Measurements from ENCODE around the gene GNA12.

The GNA12 gene

DNA sequence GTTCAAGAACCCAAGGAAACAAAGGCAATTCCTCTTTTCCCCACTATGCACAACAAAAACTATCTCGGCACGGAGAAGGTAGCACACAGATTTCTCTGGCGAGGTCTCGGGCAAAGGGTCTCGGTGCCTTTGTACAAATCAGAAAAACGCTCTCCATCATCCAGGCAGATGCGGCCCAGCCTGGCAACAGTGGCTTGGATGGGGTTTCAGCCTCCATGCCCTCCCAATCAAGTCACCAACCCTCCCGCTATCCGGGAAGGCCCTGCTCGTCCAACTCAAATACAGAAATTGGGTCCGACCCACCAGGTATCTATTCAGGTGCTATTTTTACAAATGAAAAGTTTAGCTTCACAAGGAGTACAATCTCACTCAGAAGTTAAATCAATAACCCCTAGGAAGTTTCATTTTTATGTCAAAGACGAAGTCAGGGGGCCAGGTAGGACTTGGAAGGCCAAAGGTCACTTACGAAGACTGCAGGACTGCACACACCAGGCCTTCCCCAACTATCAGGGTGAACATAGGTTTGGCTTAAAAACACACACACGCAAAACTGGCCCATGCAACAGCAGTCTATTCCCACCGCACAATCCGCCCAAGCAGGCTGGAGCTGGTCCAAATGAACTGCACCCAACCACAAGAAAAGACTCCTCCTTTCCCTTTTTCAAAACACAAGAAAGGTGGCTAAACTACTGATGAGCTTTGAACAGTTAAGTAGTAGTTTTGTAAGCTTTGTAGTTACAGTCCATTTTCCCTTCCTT lies 43.0 kb downstream of the GNA12 start:
- DNase-seq = no peak

DNA sequence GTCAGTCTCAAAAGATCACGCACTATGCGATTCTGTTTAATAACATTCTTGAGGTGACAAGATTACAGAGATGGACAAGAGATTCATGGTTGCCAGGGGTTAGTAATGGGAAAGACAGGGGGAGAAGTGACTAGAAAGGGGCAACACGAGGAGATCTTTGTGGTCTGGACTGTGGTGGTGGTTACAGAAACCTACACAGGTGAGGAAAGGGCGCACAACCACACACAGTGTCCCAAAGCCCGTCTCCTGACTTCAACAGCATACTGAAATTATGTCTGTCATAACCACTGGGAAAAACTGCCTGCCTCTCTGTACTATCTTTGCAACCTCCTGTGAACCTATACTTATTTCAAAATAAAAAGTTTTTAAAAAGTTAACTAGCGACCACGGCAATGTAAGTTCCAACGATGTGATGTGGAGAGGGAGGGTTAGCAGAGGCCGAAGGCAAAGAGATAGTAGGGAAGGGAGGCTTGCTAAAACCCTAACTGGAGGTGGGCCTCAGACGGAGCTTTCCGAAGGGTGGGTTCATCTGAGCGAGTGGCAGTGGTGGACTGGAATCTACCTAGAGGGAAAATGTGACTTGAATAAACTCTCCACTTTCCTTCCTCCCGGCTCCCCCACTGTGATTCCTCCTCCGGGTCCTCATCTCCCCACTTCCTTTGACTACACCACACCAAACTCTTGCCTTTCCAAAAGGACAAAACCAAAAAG lies 43.7 kb downstream of the GNA12 start:
- no peak for DNase-seq

DNA sequence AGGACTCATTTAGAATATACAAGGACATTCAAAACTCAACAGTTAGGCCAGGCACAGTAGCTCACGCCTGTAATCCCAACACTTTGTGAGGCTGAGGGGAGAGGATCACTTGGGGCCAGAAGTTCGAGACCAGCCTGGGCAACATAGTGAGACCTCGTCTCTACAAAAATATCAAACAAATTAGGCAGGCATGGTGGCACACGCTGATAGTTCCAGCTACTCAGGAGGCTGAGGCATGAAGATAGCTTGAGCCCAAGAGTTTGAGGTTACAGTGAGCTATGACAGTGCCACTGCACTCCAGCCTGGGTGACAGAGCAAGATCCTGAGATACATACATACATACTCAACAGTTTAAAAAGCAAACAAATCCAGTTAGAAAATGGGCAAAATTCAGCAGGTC lies 44.9 kb downstream of the GNA12 start:
- DNase-seq = no peak

- DNase-seq = no peak
Measured at GRCh38 chr7:2798669-2799068, 45.4 kb downstream of the GNA12 start.

DNA sequence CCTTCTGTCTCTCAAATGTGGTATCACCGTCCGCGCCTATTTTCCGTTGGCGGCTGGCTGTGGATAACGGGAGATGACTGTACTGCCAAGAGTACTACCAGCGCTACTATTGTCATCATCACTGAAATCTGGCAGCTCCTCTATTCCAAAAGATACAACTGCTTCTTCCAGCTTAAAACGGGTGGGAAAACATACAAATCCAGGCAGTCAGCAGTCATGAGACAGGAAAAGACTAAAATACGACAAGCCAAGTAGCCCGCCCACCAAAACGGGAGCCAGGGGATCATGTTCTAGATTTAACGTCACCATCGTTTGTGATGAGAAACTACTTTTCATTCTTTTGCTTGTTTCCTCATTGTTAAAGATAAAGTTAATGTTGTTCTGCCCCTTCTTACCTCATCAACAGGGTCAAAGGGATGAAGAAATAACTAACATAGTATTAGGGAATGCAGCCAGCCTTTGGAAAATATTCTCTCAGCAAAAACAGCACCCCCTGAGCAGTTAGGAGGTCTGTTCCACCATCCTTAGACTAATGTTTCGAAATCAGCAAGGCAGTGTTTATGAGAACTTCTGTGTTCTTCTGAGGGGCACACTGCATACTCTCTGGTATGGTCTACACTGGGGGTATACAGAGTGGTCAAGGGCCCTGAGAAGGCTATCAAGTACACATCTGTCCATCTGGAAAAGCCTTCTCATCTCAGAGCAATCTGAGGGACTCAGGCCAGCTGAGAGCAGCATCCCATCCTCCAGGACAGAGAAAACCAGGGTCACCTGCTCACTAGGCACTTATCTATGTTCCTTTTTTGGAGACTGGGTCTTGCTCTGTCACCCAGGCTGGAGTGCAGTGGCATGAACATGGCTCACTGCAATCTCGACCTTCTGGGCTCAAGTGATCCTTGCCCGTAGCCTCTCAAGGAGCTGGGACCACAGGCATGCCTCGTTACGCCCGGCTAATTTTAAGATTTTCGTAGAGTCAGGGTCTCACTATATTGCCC lies 47.5 kb downstream of the GNA12 start:
- DNase-seq = no peak

GRCh38 chr7:2795906-2796305 lies 48.2 kb downstream of the GNA12 start:
- no peak for DNase-seq

GRCh38 chr7:2794836-2795636 lies 49.1 kb downstream of the GNA12 start:
- no peak for DNase-seq

DNA sequence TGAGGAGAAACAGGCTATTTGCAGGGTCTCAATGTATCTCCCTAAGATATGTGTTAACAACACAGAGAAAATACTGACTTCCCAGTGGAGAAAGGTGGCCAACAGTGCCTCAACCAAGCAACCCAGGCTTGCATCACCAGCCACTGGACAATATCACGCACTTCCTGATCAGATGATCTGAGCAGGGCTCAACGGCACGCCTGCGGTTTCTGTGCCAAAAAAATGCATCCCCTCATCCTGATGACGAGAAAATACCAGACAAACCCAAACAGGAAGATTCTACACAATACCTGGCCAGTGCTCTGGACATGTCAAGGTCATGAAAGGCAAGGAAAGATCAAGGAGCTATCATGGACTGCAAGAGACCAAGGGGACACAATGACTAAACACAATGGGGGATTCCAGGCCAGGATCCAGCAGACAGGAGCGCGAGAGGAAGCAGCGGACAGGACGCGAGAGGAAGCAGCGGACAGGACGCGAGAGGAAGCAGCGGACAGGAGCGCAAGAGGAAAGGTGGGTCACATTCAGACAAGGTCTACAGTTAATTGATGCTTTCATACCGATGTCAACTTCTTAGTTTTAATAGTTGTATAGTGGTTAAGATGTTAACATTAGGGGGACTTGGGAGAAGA lies 51.1 kb downstream of the GNA12 start:
- DNase-seq = no peak

DNA sequence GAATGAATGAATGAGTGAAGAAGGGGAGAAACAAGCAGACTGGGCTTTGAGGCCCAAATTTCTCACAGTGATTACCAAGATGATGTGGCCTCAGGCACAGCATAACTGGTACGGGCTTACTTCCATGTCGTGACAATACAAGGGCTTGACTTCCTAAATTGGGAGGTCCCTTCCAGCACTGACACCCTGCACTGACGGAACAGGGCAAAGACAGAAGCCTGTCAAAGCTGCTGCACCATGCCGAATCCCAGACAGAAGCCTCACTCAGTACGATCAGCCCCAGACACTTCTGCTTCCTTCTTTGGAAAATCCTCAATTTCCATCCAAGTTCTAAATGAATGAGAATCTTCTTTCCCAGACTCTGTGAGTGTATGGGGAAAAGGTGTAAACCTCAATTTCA lies 51.9 kb downstream of the GNA12 start:
- no peak for DNase-seq

DNA sequence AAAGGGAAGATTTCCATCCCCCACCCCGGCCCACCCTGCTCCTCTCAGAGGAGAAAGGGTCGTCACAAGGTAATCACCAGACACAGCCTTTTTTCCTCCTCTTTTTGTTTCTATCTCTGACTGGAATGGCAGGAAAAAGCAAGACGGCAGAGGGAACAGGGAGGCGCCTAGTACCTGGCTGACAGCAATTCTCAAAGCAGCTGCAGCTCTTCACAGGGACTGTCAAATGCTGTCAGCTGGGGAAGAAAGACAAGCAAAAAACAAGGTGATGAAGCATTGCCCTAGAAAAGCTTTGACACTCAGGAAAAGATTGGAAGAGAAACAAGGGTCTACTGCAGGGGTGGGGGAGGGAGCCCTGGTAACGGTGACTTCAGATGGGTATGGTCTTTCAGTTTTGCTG lies 52.7 kb downstream of the GNA12 start:
- DNase-seq = no peak

GRCh38 chr7:2787251-2787951 lies 56.7 kb downstream of the GNA12 start:
- DNase-seq = no peak

GRCh38 chr7:2786607-2787116 lies 57.4 kb downstream of the GNA12 start:
- no peak for DNase-seq

DNA sequence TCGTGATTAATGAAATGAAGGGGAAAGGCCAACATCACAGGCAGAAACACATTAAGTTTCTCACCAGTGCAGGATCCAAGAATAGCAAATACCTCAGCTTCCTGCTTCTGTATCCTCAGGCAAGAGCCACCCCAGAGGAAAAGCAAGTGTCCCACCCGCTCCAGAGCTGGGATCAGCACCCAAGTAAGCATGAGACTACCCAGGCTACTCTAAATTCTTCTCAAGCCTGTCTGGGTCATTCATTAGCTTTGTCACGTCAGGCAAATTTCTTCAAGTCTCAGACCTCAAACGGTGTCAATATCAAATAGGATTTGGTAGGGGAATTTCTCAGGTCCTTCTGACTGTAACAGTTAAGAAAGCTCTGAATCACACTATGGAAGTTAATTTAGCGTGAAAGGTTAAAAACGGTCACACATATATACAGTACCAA lies 59.0 kb downstream of the GNA12 start:
- DNase-seq = no peak

DNA sequence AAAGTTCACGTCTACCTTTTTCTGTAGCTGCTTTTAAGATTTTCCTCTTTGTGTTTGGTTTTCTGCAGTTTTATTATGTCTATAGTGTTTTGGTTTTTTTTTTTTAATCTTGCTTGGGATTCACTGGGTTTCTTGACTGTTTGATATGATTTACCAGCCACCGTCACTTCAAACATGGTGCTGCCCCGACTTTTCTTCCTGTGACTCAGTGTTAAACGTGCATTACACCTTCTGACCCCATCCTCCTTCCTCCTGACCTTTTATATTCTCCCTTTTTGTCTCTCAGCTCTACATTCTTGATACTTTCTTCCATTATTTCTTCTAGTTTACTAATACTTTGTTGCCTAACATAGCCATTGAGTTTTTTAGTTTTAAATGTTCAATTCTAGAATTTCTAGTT lies 61.5 kb downstream of the GNA12 start:
- no peak for DNase-seq

GRCh38 chr7:2782121-2782520 lies 62.0 kb downstream of the GNA12 start:
- no peak for DNase-seq

DNA sequence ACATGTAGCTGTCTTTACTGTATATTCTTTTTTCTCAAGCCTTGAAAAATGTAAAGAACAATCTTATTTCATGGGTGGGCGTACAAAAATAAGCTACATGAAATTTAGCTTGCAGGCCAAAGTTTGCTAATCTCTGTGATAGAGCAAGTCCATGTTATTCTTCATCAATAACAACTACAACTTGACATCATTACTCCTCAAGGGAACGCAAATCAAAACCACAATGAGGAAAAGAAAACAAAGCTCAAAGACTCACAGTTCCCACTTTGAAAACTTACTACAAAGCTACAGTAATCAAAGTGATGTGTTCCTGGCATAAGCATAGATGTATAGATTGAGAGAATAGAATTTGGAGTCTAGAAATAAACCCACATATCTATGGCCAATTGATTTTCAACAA lies 62.5 kb downstream of the GNA12 start:
- DNase-seq = no peak

- no peak for DNase-seq
Measured at GRCh38 chr7:2779051-2779450, 65.1 kb downstream of the GNA12 start.

GRCh38 chr7:2777898-2778535 lies 66.1 kb downstream of the GNA12 start:
- no peak for DNase-seq

DNA sequence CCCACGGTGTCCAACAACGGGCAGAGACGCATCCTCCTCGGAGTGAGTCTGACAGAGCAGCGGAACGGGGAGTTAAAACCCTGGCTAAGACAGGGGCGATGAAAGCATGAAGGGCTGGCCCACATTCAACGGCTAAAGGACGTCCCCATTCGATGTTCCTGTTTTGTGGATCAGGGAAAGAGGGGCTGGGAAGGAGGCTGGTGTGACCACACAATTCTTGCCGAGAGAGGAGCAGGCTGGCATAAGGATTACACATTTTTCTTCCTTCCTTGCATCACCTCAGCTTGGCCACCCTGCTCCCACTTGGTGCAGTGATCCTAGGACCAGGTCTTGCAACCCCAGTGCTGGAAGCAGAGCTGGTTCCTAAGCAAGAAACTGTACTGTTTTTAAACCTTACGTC lies 67.7 kb downstream of the GNA12 start:
- DNase-seq = no peak

DNA sequence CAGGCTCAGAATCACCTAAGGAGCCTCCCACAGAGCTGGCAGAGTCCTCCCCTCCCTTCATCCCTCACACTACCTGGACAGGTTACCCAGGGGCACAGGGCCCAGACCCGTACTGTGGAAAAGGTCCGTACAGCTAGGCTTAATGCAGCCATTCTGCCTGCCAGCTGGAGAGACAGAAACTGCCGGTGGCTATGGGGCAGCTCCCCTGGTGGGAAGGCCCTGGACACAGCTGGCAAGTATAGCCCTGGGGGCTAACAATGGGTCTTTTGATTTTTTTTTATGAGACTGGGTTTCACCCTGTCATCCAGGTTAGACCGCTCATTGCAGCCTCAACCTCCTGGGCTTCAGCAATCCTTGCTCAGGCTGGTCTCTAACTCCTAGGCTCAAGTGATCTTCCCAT lies 68.3 kb downstream of the GNA12 start:
- DNase-seq = no peak

- DNase-seq = no peak
Measured at GRCh38 chr7:2775376-2775775, 68.7 kb downstream of the GNA12 start.
